Measurements from ENCODE around the gene PSMA5.

DNA sequence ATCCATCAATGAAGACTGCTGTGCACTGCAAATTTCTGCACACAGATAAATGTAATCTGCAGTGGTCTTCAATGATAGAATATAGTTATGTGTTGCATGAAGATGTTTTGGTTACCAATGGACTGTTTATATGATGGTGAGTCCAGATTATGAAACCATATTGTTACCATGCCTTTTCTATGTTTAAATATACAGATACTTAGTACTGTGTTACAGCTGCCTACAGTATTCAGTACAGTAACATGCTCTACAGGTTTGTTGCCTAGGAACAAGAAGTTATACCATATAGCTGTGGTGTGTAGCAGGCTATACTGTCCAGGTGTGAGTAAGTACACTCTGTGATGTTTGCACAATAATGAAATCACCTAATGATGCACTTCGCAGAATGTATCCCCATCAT is 69.3 kb downstream of the PSMA5 start:
- TF ChIP-seq CTCF (IDR thresholded peaks at IDR 0.05) (no peak), POLR2A (IDR thresholded peaks at IDR 0.05) (no peak)
